SIG-M5 treated with dmso at 0.1 percent for 504 hours (cell line): Measurements from ENCODE around the gene NR2C1.
"Not testable (repeated sequence)": the region's sequence is repeated elsewhere in the genome, so short reads cannot be mapped to it uniquely, and the experiment has no call there.

Experiments
- DNase-seq: peaks from one replicate; lab custom pipeline; 2025; ENCODE audit not compliant: unreplicated experiment; lab: John Stamatoyannopoulos, UW

NR2C1 gene

DNA sequence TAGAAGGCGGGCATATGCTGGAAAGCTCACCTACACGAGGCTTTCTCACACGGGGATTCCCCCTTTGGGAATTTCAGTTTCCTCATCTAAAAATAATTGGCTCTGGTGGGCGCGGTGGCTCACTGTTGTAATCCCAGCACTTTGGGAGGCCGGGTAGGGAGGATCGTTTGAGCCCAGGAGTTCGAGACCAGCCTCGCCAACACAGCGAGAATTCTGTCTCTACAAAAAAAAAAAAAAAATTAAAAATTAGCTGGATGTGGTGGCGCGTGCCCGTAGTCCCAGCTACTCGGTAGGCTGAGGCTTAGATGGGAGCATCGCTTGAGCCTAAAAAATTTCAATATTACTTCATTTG lies 69.5 kb downstream of the NR2C1 start:
- DNase-seq, result no peak

DNA sequence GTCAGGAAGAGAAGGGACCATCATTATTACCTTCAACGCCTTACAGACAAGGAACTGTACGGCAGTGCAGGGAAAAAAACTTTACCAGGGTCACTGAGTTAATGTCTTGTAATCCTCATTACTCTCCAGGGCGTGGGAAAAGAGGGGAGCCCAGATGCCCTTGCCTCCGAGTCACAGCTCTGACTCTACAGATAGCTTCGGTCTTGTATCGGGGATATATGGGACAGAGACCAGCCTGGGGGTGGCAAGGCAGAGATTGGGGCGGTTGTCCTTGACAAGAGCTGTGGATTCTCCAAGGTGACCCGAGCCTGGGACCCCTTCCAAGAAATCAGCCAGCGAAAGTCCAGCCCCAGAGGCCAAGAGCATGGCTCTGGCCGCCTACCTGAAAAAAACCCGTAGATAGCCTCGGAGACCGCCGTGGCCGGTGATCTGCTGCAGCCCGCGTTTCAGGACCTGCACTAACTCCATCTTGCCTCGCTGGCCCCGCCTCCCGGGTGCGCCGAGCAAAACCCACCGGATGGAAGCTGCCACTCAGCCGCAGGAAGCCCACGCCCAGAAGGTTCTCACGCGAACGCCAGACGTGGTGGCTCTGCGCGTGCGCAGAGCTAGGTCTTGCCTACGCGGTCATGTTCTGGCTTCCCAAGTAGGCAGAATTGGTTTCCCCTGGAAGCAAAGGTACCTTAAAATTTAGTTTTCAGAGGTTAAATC lies 70.1 kb downstream of the NR2C1 start, which contains the start of gene NDUFA12:
Gene NDUFA12 (minus strand): TSS at position 485 of the 708 bp plus-strand sequence. CDS start 17 bp downstream, at position 468.
- DNase-seq, result peak; percentile 95

DNA sequence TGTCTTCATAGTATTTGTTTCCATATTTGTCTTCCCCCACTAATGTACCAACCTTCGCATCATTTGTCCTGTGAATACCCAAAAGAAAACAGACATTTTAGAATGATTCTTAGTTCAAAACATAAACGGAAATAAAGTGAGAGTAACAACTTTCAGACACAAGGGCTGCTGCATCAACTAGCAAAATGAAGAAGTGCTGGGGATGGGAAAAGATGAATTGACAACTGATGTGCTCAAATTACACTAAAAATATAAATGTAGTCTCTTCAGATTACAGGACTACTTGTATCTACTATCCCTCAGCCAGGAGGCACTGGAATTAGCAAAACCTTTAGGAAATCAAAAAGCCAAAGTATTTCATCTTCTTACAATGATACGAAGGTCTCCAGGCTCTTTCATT lies 70.7 kb downstream of the NR2C1 start:
- DNase-seq, result peak; percentile 40

DNA sequence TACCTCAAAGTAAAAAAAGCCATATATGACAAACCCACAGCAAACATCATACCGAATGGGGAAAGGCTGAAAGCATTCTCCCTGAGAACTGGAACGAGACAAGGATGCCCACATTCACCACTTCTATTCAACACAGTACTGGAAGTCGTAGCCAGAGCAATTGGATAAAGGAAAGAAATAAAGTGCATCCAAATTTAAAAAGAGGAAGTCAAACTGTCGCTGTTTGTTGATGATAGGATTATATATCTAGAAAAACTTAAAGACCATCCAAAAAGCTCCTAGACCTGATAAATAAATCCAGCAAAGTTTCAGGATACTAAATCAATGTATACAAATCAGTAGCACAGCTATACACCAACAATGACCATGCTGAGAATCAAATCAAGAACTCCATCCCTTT lies 75.1 kb downstream of the NR2C1 start:
- no peak for DNase-seq

DNA sequence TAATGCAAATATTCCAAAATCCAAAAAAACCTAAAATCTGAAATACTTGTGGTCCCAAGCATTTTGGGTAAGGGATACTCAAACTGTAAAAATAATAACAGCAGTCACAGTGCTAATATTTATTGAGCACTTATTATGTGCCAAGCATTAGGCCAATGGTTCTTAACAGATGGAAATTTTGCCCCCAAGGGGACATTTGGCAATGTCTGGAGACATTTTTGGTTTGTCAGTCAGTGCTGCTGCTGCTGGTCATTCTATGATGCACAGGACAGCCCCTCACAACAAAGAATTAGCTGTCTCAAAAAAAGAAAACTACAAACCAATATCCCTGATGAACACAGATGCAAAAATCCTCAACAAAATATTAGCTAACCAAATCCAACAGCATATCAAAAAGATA lies 75.7 kb downstream of the NR2C1 start:
- DNase-seq, result no peak

DNA sequence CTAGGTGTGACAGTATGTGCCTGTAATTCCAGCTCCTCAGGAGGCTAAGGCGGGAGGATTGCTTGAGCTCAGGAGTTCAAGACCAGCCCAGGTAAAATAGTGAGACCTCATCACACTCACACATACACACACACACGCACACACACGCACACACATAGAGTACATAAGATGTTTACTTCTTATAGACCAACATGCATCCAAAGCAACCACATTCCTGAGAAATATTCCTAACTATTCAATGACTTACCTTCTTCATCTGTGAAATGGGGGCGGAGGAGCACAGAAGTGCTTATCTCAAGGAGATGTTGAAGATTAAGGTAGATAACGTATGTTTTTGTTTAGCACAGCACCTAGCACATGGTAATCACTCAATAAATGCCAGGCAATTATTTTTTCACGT lies 76.4 kb downstream of the NR2C1 start:
- DNase-seq, result no peak

DNA sequence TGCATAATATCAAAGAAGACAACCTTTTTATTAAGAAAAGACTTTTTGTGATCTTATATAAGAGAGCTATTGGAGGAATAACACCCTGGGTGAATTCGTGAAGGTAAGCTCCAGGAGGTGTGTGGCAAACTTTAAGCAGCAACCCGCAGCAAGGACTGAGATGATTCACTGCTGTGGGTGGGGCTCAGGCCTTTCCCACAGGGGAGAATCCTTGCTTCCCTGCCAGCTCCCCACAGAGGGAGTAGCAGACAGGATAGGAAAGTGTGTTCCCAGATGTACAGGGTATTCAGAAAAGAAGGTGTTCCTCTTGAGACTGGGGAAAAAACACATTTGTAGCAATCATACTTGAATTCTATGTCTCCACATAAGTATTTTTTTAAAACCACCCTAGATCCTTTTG lies 79.1 kb downstream of the NR2C1 start:
- DNase-seq, result no peak

DNA sequence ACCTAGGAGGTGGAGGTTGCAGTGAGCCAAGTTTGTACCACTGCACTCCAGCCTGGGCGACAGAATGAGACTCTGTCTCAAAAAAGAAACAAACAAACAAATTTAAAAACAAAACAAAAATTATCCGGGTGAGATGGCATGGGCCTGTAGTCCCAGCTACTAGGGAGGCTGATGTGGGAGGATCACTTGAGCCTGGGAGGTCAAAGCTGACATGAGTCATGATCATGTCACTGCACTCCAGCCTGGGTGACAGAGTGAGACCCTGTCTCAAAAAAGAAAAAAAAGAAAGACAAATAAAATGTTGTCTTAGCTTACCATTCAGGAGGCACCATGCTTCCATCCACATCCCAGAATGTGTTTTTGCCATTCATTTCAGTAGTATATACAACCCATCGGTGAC lies 79.6 kb downstream of the NR2C1 start:
- DNase-seq, result not testable (repeated sequence)

DNA sequence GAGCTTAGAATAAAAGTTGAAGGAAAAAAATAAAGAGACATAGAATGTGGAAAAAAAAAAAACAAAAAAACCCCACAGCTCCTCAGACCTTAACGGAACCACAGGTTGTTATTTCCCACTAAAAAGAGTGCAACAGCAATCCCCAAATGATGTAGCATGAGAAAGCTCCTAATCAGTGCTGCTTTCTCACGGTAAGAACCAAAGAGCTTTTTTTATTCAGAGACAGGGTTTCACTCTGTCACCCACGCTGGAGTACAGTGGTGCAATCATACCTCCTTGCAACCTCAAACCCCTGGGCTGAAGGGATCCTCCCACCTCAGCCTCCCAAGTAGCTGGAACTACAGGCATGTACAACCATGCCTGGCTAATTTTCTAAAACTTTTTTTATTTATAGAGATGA lies 83.2 kb downstream of the NR2C1 start:
- no peak for DNase-seq

DNA sequence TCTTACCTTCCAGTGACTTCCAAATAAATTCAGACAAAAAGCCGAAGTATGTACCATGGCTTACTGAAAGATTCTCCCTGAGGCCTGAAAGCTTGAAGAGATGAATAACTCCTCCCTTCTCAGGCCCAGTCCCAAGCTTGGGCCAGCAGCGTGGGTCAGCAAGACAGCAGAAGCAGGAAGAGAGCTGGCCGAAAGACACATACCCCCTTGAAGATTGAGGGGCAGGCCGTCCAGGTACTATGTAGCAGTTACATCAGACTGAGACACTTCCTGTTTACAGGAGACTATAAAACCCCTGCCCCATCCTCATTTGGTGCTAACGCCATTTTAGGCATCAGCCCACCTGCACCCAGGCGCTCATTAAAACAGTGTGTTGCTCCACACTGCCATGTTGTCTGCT lies 84.9 kb downstream of the NR2C1 start:
- no peak for DNase-seq

DNA sequence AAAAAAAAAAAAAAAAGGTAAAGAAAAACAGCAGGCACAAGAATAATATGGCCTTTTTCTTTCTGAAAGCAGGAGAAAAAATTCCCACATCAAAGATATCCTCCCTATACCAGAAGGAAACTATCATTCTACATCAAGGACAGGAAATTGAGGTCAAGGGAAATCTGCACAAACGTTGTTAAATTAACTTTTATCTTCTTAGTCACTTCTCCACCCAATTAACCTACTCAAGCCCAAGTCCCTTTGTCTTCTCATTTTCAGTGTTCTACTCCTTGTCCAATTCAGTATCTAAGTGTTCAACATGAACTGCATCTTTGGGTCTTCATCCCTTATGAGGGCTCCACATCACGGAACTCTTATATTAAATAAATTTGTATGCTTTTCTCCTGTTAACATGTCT lies 85.6 kb downstream of the NR2C1 start:
- DNase-seq, result no peak

DNA sequence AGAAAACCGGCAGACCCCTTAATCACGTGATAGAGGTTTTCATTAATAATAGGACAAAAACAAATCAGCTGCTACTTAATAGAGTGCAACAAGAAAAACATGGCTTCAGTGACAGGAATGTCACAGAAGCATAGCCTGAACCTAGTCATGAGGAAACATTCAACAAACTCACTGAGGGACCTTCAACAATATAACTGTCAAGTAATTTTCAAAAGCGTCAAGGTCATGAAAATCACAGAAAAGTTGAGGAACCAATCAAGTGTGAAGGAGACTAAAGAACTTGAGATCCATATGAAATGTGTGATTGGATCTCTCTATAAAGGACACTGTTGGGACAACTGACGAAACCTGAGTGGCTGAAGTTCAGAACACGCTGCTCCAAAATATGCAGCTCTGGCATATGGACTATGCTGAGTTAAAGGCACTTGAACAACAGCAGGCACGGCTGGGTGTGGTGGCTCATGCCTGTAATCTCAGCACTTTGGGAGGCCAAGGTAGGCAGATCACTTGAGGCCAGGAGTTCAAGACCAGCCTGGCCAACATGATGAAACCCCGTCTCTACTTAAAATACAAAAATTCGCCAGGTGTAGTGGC lies 86.2 kb downstream of the NR2C1 start:
- no peak for DNase-seq

DNA sequence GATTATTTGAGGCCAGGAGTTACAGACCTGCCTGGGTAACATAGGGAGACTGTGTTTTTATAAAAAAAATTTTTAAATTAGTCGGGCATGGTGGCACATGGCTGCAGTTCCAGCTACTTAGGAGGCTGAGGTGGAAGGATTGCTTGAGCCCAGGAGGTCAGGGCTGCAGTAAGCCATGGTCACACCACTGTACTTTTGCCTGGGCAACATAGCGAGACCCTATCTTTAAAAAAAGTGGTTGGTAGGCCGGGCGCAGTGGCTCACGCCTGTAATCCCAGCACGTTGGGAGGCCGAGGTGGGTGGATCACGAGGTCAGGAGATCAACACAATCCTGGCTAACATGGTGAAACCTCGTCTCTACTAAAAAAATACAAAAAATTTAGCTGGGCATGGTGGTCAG lies 88.3 kb downstream of the NR2C1 start:
- DNase-seq, result not testable (repeated sequence)

DNA sequence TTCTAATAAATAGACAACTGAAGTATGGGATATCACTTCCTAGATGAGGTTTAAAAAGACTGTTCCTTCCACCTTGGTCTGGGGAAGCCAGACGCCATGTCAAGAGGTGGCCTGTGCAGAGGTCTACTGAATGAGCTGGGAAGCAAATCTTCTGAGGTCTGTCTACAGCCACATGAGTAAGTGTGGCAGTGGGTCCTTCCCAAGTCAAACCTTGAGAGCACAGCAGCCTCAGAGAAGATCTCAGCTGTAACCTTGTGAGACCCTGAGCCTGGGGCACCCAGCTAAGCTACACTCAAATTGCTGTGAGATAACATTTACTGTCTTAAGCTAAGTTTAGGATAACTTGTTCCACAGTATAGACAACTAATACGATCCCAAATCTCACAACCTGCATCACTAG lies 90.1 kb downstream of the NR2C1 start:
- DNase-seq, result no peak

DNA sequence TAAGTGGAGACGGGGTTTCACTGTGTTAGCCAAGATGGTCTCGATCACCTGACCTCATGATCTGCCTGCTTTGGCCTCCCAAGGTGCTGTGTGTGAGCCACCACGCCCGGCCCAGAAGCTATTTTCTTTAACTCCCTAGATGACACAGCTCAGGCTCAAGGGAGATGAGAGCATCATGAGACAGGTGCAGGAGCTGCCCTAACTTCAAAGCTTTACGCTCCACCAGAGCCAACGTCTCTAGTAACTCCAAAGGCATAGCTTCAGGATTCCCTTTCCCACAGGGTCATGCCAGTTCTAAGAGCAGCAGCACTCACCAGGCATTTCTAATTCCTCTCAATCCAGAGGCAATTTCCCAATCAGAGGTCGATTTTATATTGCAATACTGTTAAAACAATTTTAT lies 91.0 kb downstream of the NR2C1 start:
- no peak for DNase-seq

DNA sequence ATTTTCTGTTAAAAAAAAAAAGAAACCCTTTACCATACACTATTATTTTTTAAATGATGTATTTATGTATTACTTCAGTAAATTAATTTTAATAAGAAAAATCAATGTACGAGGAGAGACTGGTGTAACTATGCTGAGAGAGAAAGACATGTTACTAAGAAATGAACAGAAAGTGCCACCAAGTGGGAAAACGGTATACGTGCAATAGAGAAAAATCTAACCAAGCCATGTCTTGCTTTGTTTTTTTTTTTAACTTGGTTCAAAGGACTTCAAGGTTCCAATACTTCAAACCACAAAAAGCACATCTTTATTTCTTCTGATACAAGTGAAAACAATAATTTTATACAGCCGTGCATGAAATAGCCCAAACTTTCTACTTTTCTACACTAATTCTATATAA lies 92.8 kb downstream of the NR2C1 start:
- DNase-seq, result peak; percentile 34

DNA sequence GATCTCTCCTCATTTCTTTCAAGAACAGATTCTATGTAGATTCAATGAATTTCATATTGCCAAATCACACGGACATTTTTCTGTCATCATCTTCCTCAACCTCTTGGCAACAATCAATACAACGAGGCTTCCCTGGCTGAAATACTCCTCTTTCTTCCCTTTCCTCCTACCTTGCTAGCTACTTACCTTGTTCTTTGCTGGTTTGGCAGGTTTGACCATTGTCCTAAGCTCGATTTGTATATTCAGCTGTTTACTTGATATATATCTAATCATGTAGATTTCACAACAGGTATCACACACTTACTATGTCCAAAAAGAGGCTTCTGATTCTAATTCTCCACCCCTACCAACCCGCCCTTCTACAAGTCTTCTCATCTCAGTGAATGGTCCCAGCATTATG lies 93.5 kb downstream of the NR2C1 start:
- DNase-seq, result no peak

DNA sequence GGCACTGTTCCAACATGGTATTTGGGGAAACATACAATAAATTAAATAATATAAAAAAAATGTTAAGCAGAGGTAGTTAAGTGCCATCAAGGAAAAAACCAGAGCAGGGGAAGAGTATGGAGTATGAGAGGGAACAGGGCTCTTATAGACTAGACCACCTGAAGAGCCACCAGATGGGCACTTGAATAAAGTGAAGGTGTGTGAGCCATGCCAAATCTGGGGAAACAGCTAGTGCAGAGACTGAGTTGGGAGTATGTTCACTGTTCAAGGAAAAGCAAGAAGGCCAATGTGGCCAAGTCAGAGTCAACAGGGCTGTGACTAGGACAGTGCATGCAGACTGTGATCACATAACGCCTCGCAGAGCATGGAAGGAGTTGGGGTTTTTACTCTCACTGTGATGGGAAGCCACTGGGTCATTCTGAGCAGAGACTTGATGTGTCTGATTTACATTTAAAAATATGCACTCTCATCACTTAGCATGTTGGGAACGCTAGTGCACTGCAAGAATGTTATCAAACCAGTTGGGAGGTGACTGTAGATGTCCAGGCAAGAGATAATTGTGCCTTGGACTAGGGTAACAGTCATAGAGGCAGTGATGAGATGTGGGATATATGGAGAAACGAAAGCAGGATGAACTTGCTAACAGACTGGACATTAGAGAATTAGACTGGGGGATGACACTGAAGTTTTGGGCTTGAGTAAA lies 95.5 kb downstream of the NR2C1 start:
- DNase-seq, result no peak

DNA sequence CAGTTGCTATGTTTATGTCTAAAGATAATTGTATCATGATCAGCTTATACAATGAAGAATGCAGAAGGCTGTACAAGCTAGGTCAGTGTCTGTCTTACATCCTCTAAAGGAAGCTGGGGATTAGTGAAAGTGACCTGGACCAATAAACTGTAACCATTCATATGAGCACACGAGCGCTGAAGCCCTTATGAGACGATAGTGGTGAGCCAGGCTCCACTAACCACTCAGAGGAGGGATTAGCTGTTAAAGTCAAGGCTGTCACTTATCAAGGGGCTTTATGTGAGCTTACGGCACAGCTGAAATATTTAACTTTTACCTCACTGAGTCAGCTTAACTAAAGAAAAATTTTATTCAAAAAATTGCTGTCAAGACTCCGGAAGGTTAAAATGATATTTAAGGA lies 100.2 kb downstream of the NR2C1 start:
- no peak for DNase-seq

DNA sequence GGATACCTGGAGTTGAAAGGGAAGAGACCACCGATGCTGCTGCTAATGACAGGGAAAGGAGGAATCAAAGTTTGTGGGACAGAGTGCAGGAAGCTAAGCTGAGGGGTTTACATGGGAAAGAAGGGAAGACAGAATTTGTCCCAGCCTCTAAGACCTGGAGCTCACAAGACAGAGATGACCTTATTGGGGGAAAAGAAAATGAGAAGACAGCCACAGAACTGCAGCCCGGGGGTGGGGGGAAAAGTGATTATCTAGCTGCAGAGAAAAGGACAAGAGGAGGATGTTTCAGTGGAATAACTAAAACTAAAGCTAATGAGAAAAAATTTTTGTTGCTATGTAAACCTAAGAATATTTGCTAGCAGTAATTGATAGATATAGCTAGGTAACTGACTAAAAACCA lies 100.6 kb downstream of the NR2C1 start:
- DNase-seq, result no peak

DNA sequence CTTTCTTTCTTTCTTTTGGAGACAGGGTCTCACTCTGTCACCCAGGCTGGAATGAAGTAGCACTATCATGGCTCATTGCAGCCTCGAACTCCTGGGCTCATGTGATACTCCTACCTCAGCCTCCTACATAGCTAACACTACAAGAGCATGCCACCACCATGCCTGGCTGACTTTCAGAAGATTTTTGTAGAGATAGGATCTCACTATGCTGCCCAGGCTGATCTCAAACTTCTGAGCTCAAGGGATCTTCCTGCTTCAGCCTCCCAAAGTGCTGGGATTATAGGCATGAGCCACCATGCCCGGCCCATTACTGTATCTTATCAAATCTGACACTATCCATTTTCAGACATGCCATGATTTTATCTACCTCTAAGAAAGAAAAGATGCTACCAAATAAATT lies 101.5 kb downstream of the NR2C1 start:
- DNase-seq, result no peak

DNA sequence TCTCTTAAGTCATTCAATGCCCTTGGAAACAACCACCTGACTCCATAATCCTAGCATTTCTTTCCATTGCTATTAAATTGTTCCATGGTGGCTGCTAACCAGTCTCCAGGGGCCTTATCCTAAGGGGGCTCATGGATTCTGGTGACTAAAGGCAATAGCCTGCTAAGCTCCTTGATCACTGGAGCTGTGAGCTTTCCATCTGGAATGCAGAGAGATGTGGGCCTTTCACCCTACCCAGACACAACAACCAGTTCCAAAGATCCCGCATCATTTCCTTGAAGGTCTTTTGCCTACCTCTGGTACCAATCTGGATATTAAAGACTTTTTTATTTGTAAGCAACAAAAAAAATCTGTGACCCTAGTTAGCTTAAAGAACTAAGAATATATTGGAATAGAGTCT lies 102.9 kb downstream of the NR2C1 start:
- no peak for DNase-seq
